Sigmoid colon (tissue), 4 donors: Measurements from ENCODE around the gene GP1BA.

Experiments
- EP300 ChIP-seq, 4 donors: sonication (generic); formaldehyde crosslinking; IDR thresholded peaks; one replicate each; pipeline ENCODE4 v1.6.1; 2017; ENCODE audit warnings: antibody characterized with exemption in 4 of 4
- POLR2A ChIP-seq, 2 donors: fragments of 450-650 bp; IDR thresholded peaks; one replicate each; pipeline ENCODE4 v1.6.1; 2016; ENCODE audit warnings: antibody characterized with exemption in 2 of 2, mild to moderate bottlenecking in 2 of 2, moderate library complexity in 2 of 2
- POLR2AphosphoS5 ChIP-seq, 4 donors: sonication (generic); formaldehyde crosslinking; IDR thresholded peaks; one replicate each; pipeline ENCODE4 v1.6.1; 2017; ENCODE audit warnings: antibody characterized with exemption in 4 of 4
- TF ChIP-seq, protein P1 (sequence below), 4 experiments: fragments of 450-650 bp in 3 of 4; fragments of 200-600 bp in 1 of 4; IDR thresholded peaks; one replicate each; pipeline ENCODE4 v1.5.1; 2016 to 2019; ENCODE audit warnings: antibody characterized with exemption in 4 of 4, mild to moderate bottlenecking in 3 of 4, moderate library complexity in 2 of 4

DNA sequence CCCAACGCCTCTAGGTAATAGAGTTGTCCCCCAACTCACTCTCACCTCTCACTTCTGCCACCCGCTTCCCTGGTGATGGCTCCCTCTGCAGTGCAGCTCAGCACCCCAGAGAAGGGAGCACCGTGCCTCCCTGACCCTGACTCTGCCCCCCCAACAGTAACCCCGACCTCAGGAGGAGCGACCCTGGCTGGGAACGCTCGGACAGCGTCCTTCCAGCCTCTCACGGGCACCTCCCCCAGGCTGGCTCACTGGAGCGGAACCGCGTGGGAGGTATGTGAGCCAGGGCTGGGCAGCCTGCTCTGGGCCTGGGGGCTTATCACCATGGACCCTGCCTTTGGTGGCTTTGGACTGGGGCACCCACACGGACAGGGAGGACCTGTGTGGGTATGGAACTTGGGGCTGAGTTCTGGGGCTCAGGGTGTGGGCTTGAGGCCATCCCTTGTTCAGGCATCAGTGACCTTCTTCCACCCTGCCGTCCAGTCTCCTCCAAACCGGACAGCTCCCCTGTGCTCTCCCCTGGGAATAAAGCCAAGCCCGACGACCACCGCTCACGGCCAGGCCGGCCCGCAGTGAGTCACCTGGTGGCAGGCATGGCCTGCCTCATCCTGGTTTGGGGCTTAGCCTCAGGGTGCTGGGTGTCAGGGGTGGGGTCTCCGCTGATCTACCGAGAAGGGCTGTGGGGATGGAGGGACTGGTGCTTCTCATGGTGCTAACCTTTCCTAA, 39.4 kb upstream of the GP1BA start:
- TF ChIP-seq POLR2A (IDR thresholded peaks at IDR 0.05) = no peak
- TF ChIP-seq, protein P1, sequence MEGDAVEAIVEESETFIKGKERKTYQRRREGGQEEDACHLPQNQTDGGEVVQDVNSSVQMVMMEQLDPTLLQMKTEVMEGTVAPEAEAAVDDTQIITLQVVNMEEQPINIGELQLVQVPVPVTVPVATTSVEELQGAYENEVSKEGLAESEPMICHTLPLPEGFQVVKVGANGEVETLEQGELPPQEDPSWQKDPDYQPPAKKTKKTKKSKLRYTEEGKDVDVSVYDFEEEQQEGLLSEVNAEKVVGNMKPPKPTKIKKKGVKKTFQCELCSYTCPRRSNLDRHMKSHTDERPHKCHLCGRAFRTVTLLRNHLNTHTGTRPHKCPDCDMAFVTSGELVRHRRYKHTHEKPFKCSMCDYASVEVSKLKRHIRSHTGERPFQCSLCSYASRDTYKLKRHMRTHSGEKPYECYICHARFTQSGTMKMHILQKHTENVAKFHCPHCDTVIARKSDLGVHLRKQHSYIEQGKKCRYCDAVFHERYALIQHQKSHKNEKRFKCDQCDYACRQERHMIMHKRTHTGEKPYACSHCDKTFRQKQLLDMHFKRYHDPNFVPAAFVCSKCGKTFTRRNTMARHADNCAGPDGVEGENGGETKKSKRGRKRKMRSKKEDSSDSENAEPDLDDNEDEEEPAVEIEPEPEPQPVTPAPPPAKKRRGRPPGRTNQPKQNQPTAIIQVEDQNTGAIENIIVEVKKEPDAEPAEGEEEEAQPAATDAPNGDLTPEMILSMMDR (IDR thresholded peaks at IDR 0.05) = no peak
- TF ChIP-seq POLR2AphosphoS5 (IDR thresholded peaks at IDR 0.05) = no peak
- no peak for TF ChIP-seq EP300 (IDR thresholded peaks at IDR 0.05)
